Endodermal cell (in vitro differentiated cells): Measurements from ENCODE around the gene CYBC1. TPM values are rescaled to one million over a fixed set of nuclear protein-coding genes. Genes with fewer than 3 reads are reported as not detected.
A peak's percentile ranks its signal among the peaks of the same experiment; 100 is the strongest.

Experiments used
- DNase-seq: peaks from one replicate; pipeline ENCODE4 v3.0.0-alpha.2; 2017
- H3K27ac ChIP-seq: 2 replicates; pipeline ENCODE4 v1.5.1; 2013; ENCODE audit warnings: mild to moderate bottlenecking, low read depth, low read length, moderate library complexity
- H3K27me3 ChIP-seq: 2 replicates; pipeline ENCODE4 v1.6.1; 2013; ENCODE audit warnings: mild to moderate bottlenecking, low read length, moderate library complexity; ENCODE audit not compliant: insufficient read depth, control insufficient read depth, poor library complexity, severe bottlenecking
- H3K36me3 ChIP-seq: 2 replicates; pipeline ENCODE4 v1.7.0; 2013; ENCODE audit warnings: mild to moderate bottlenecking, low read length, moderate library complexity; ENCODE audit not compliant: control insufficient read depth, insufficient read depth
- H3K4me1 ChIP-seq: one replicate; pipeline ENCODE4 v1.7.0; 2013; ENCODE audit warnings: low read length; ENCODE audit not compliant: control insufficient read depth, insufficient read depth
- H3K4me3 ChIP-seq: 2 replicates; pipeline ENCODE4 v1.5.1; 2013; ENCODE audit warnings: mild to moderate bottlenecking, low read length, moderate library complexity
- H3K9ac ChIP-seq: 2 replicates; pipeline ENCODE4 v1.6.1; 2013; ENCODE audit warnings: mild to moderate bottlenecking, low read length, moderate library complexity; ENCODE audit not compliant: poor library complexity, severe bottlenecking; ENCODE audit errors: extremely low read depth
- H3K9me3 ChIP-seq: 2 replicates; pipeline ENCODE4 v1.6.1; 2013; ENCODE audit warnings: mild to moderate bottlenecking, low read length, moderate library complexity; ENCODE audit not compliant: control insufficient read depth
- H3K27ac Mint-ChIP-seq: 2 replicates; pipeline ENCODE4 v1.8.0; 2020; ENCODE audit warnings: mixed read lengths
- H3K27me3 Mint-ChIP-seq: 2 replicates; pipeline ENCODE4 v1.8.0; 2021; ENCODE audit warnings: mild to moderate bottlenecking, mixed read lengths; ENCODE audit not compliant: insufficient read depth
- H3K36me3 Mint-ChIP-seq: 2 replicates; pipeline ENCODE4 v1.8.0; 2020; ENCODE audit warnings: low read depth, mixed read lengths
- H3K4me1 Mint-ChIP-seq: 2 replicates; pipeline ENCODE4 v1.8.0; 2020; ENCODE audit warnings: mixed read lengths
- H3K4me3 Mint-ChIP-seq: 2 replicates; pipeline ENCODE4 v1.8.0; 2020; ENCODE audit warnings: mild to moderate bottlenecking, moderate library complexity, mixed read lengths
- H3K9me3 Mint-ChIP-seq: 2 replicates; pipeline ENCODE4 v1.8.0; 2020; ENCODE audit warnings: mild to moderate bottlenecking, mixed read lengths
- WGBS, 2 experiments: methylation state at CpG; one replicate each; pipeline versions ENCODE4 v1.1.5 to v1.1.7; 2013; ENCODE audit warnings: missing lambda C conversion rate in 2 of 2, mixed read lengths in 1 of 2; ENCODE audit not compliant: insufficient coverage in 1 of 2, insufficient read length in 1 of 2; 5-methylcytosine and 5-hydroxymethylcytosine counted together
- total RNA-seq, 2 donors: library from RNA; stranded (reverse); fragmentation: NEBNext Ultra II Directional in 1 of 2; extraction: Animal tissue kit (Norgen Biotek cat#: 25700) in 1 of 2; gene quantifications; 2 replicates in 1 of 2; 3 replicates in 1 of 2; pipeline ENCODE4 v1.2.1, GENCODE V29; 2021
- TF ChIP-seq, protein P1 (sequence below): fragments of 200-600 bp; sonication (generic); conservative IDR thresholded peaks from 2 replicates; pipeline ENCODE4 v1.5.0; 2021; ENCODE audit warnings: antibody characterized with exemption, mild to moderate bottlenecking

The CYBC1 gene
- total RNA-seq, 2 donors from 2014 or later: 71.2 to 88.5 TPM

DNA sequence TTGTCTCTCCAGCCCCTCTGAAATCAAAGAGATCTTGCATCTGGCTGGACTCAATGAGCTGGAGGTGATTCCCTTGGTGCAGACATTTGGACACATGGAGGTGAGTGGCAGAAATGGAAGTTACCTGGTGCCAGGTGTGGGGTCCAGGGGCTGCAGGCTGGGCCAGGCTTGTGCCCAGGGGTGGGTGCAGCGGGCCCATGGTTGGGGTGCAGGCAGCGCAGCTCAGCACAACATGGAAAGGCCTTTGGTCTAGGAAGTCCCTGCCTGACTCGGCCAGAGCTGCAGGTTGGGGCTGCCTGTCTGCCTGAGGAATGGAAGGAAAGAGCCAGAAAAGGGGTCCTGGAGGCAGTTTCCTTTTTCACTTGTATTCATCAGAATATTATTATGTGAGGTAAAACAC is 22.0 kb downstream of the CYBC1 start:
- Mint-ChIP-seq H3K27me3 (no peaks in the 10 kb centered on the region), H3K9me3 (peaks cover 2% of the 10 kb centered on the region), H3K4me1 (no peaks in the 10 kb centered on the region), H3K4me3 (no peak overlapping the region), H3K36me3 (no peaks in the 10 kb centered on the region), H3K27ac (no peak overlapping the region)
- no peak for DNase-seq
- Histone ChIP-seq H3K27ac (no peak overlapping the region), H3K9ac (no peak overlapping the region), H3K36me3 (no peaks in the 10 kb centered on the region), H3K4me1 (no peaks in the 10 kb centered on the region), H3K27me3 (no peaks in the 10 kb centered on the region), H3K4me3 (no peak overlapping the region), H3K9me3 (no peaks in the 10 kb centered on the region)
- TF ChIP-seq, protein P1, sequence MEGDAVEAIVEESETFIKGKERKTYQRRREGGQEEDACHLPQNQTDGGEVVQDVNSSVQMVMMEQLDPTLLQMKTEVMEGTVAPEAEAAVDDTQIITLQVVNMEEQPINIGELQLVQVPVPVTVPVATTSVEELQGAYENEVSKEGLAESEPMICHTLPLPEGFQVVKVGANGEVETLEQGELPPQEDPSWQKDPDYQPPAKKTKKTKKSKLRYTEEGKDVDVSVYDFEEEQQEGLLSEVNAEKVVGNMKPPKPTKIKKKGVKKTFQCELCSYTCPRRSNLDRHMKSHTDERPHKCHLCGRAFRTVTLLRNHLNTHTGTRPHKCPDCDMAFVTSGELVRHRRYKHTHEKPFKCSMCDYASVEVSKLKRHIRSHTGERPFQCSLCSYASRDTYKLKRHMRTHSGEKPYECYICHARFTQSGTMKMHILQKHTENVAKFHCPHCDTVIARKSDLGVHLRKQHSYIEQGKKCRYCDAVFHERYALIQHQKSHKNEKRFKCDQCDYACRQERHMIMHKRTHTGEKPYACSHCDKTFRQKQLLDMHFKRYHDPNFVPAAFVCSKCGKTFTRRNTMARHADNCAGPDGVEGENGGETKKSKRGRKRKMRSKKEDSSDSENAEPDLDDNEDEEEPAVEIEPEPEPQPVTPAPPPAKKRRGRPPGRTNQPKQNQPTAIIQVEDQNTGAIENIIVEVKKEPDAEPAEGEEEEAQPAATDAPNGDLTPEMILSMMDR: no peak
- WGBS, 2 experiments: 100% methylated on average over 2 to 3 of the region's 3 CpGs

- no peaks in the 10 kb centered on the region for H3K9me3 ChIP-seq
- peaks cover 7% of the 10 kb centered on the region for H3K36me3 ChIP-seq
- Mint-ChIP-seq H3K4me1 (no peaks in the 10 kb centered on the region), H3K36me3 (peaks cover 28% of the 10 kb centered on the region), H3K27me3 (no peaks in the 10 kb centered on the region), H3K4me3 (no peak overlapping the region), H3K27ac (no peak overlapping the region), H3K9me3 (peaks cover 15% of the 10 kb centered on the region)
- TF ChIP-seq, protein P1: no peak
- no peak for DNase-seq
- no peaks in the 10 kb centered on the region for H3K4me1 ChIP-seq
- H3K9ac ChIP-seq: no peak overlapping the region
- no peak overlapping the region for H3K4me3 ChIP-seq
- no peak overlapping the region for H3K27ac ChIP-seq
- WGBS, 2 experiments: 94 to 100% methylated on average over 1 to 2 of the region's 2 CpGs
- no peaks in the 10 kb centered on the region for H3K27me3 ChIP-seq
Observed at GRCh38 chr17:82424863-82425159, 25.7 kb downstream of the CYBC1 start.

DNA sequence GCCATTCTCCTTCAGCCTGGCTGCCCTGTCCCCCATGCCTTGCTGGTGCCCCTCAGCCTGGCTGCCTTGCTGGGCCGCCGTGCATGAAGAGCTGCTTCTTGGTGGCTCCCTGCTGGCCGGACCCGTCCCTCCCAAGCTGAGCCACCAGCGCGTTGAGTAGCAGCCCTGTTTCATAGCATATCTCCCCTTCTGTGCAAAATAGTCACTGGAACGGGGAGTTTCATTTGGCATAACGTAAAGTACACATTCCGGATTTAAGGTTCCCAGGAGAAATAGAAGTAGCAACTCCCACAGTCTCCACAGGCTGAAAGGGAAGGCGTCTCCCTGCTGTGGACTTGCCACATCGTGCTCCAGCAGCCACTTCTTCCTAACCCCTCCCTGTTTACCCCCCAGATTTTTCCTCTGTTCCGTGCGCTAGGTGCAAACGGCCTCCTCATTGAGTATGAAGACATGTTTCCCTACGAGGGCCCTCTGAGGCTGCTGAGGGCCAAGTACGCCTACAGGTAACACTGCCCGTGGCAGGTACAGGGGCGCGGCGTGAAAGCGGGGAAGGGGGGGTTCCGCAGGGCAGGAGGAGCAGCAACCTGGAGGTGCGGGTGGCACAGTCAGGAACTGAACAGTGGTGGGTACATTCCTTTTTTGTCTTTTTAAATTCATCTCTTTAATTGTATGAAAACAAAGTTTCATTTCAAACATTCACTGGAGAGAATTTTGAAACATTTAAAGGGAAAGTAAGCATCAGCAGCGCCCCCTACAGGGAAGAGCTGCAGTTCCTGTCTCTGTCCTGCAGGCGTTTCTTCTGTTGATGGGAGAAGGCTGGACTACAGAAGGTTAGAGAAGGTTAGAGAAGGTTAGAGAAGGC is 26.3 kb downstream of the CYBC1 start:
- no peaks in the 10 kb centered on the region for H3K27me3 Mint-ChIP-seq
- peak; percentile 90 for DNase-seq
- H3K9me3 ChIP-seq: no peaks in the 10 kb centered on the region
- no peak overlapping the region for H3K4me3 ChIP-seq
- TF ChIP-seq, protein P1: peak; percentile 91
- no peak overlapping the region for H3K4me3 Mint-ChIP-seq
- no peak overlapping the region for H3K9ac ChIP-seq
- peaks cover 29% of the 10 kb centered on the region for H3K36me3 Mint-ChIP-seq
- no peaks in the 10 kb centered on the region for H3K4me1 ChIP-seq
- peaks cover 7% of the 10 kb centered on the region for H3K36me3 ChIP-seq
- 86% methylated on average over 16 to 24 of the region's 25 CpGs for WGBS, 2 experiments
- peaks cover 15% of the 10 kb centered on the region for H3K9me3 Mint-ChIP-seq
- no peak overlapping the region for H3K27ac ChIP-seq
- H3K4me1 Mint-ChIP-seq: no peaks in the 10 kb centered on the region
- no peaks in the 10 kb centered on the region for H3K27me3 ChIP-seq
- H3K27ac Mint-ChIP-seq: no peak overlapping the region
